WTC11 (cell line): ENCODE results near the gene KCNMA1. TPM values are rescaled to one million over a fixed set of nuclear protein-coding genes. Genes with fewer than 3 reads are reported as not detected.

Experiments
- ATAC-seq: fragments of 200-7000 bp; cut with Tn5 transposase; 2 replicates; pipeline ENCODE4 v1.10.0; 2021; ENCODE audit warnings: mild to moderate bottlenecking, moderate library complexity
- CTCF ChIA-PET: fragments of 300-600 bp; sonication (Branson Sonifier 250); formaldehyde crosslinking; loops from one replicate; lab custom pipeline; 2021; ENCODE audit warnings: antibody characterized with exemption; lab: Charles Lee
- POLR2A ChIA-PET: fragments of 350-600 bp; sonication (Branson Sonifier 250); formaldehyde crosslinking; loops from one replicate; lab custom pipeline; 2021; ENCODE audit warnings: antibody characterized with exemption; lab: Charles Lee
- DNase-seq: peaks from one replicate; pipeline ENCODE4 v3.0.0; 2021; ENCODE audit warnings: low spot score
- H3K27ac Mint-ChIP-seq: 2 replicates; pipeline ENCODE4 v1.8.0; 2021; ENCODE audit warnings: mixed read lengths
- H3K27me3 Mint-ChIP-seq: 2 replicates; pipeline ENCODE4 v1.8.0; 2021; ENCODE audit warnings: low read depth, mild to moderate bottlenecking, moderate library complexity, mixed read lengths
- H3K36me3 Mint-ChIP-seq: 2 replicates; pipeline ENCODE4 v1.8.0; 2021; ENCODE audit warnings: mixed read lengths
- H3K4me1 Mint-ChIP-seq: 2 replicates; pipeline ENCODE4 v1.8.0; 2022; ENCODE audit warnings: mixed read lengths
- H3K4me3 Mint-ChIP-seq: 2 replicates; pipeline ENCODE4 v1.8.0; 2021; ENCODE audit warnings: mild to moderate bottlenecking, moderate library complexity, mixed read lengths
- H3K9me3 Mint-ChIP-seq: 2 replicates; pipeline ENCODE4 v1.8.0; 2021; ENCODE audit warnings: mixed read lengths
- ETV6 ChIP-seq: sonication (generic); formaldehyde crosslinking; IDR thresholded peaks from 2 replicates; pipeline ENCODE4 v1.8.1; 2022; ENCODE audit warnings: mild to moderate bottlenecking, missing genetic modification reagents
- FOXP4 ChIP-seq: sonication (generic); formaldehyde crosslinking; IDR thresholded peaks from 2 replicates; pipeline ENCODE4 v1.8.0; 2022; ENCODE audit warnings: mild to moderate bottlenecking, missing genetic modification reagents
- GABPB1 ChIP-seq: sonication (generic); formaldehyde crosslinking; IDR thresholded peaks from 2 replicates; pipeline ENCODE4 v1.8.1; 2023; ENCODE audit warnings: mild to moderate bottlenecking, missing genetic modification reagents
- HMGA2 ChIP-seq: fragments of 250-450 bp; sonication (Bioruptor Pico); IDR thresholded peaks from 2 replicates; pipeline ENCODE4 v1.4.0; 2021; ENCODE audit warnings: mild to moderate bottlenecking, moderate library complexity
- MXD4 ChIP-seq: fragments of 250-450 bp; sonication (Bioruptor Pico); IDR thresholded peaks from 2 replicates; pipeline ENCODE4 v1.8.0; 2021; ENCODE audit warnings: mild to moderate bottlenecking, moderate library complexity, borderline replicate concordance
- NR1H2 ChIP-seq: sonication (generic); formaldehyde crosslinking; IDR thresholded peaks from 2 replicates; pipeline ENCODE4 v1.9.0; 2021; ENCODE audit warnings: mild to moderate bottlenecking, moderate library complexity, missing genetic modification reagents
- PRRX2 ChIP-seq: fragments of 250-450 bp; sonication (Bioruptor Pico); IDR thresholded peaks from 2 replicates; pipeline ENCODE4 v1.8.0; 2021; ENCODE audit warnings: mild to moderate bottlenecking
- TEAD4 ChIP-seq: sonication (generic); formaldehyde crosslinking; IDR thresholded peaks from 2 replicates; pipeline ENCODE4 v1.8.0; 2022; ENCODE audit warnings: mild to moderate bottlenecking, missing genetic modification reagents
- ZNF396 ChIP-seq: fragments of 250-450 bp; sonication (Bioruptor Pico); IDR thresholded peaks from 2 replicates; pipeline ENCODE4 v1.8.0; 2021; ENCODE audit warnings: mild to moderate bottlenecking, moderate library complexity, borderline replicate concordance
- ZNF416 ChIP-seq: fragments of 250-450 bp; sonication (Bioruptor Pico); IDR thresholded peaks from 2 replicates; pipeline ENCODE4 v1.9.0; 2021; ENCODE audit warnings: mild to moderate bottlenecking, inconsistent platforms
- total RNA-seq: library from RNA; stranded (reverse); gene quantifications from 3 replicates; pipeline ENCODE4 v1.2.3, GENCODE V29; 2021
- TF ChIP-seq, protein P1 (sequence below): sonication (generic); formaldehyde crosslinking; IDR thresholded peaks from 2 replicates; pipeline ENCODE4 v1.8.1; 2023; ENCODE audit warnings: mild to moderate bottlenecking, missing genetic modification reagents
- TF ChIP-seq, protein P2 (sequence below): sonication (generic); formaldehyde crosslinking; IDR thresholded peaks from 2 replicates; pipeline ENCODE4 v1.8.0; 2023; ENCODE audit warnings: missing genetic modification reagents, mild to moderate bottlenecking, borderline replicate concordance
- TF ChIP-seq, protein P3 (sequence below): sonication (generic); formaldehyde crosslinking; IDR thresholded peaks from 2 replicates; pipeline ENCODE4 v1.8.0; 2022; ENCODE audit warnings: mild to moderate bottlenecking, missing genetic modification reagents
- TF ChIP-seq, protein P4 (sequence below): fragments of 250-450 bp; sonication (Bioruptor Pico); IDR thresholded peaks from 2 replicates; pipeline ENCODE4 v1.9.0; 2021; ENCODE audit warnings: mild to moderate bottlenecking, borderline replicate concordance
- TF ChIP-seq, protein P5 (sequence below): sonication (generic); formaldehyde crosslinking; IDR thresholded peaks from 2 replicates; pipeline ENCODE4 v1.8.1; 2022; ENCODE audit warnings: low read depth, mild to moderate bottlenecking, moderate library complexity, missing genetic modification reagents, borderline replicate concordance

Gene KCNMA1
- total RNA-seq, 1 experiment from 2014 or later = 7.3 TPM

- no peak for DNase-seq
- H3K4me3 Mint-ChIP-seq = no peak overlapping the region
- POLR2A ChIA-PET = interaction anchor here (1.2 kb wide), 1 partner anchor 247 kb away, joined by 3 read pairs; no protein-coding TSS in a partner anchor
- CTCF ChIA-PET = interaction anchor here (1.3 kb wide), 1 partner anchor 31 kb away, joined by 3 read pairs; no protein-coding TSS in a partner anchor
- TF ChIP-seq ZNF416 (CRISPR knock-in tag) = no peak
- TF ChIP-seq, protein P1, sequence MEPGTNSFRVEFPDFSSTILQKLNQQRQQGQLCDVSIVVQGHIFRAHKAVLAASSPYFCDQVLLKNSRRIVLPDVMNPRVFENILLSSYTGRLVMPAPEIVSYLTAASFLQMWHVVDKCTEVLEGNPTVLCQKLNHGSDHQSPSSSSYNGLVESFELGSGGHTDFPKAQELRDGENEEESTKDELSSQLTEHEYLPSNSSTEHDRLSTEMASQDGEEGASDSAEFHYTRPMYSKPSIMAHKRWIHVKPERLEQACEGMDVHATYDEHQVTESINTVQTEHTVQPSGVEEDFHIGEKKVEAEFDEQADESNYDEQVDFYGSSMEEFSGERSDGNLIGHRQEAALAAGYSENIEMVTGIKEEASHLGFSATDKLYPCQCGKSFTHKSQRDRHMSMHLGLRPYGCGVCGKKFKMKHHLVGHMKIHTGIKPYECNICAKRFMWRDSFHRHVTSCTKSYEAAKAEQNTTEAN (CRISPR knock-in tag) = no peak
- TF ChIP-seq NR1H2 = no peak
- TF ChIP-seq ZNF396 (CRISPR knock-in tag) = no peak
- no peak for TF ChIP-seq MXD4 (CRISPR knock-in tag)
- no peak for TF ChIP-seq ETV6 (CRISPR knock-in tag)
- TF ChIP-seq, protein P2, sequence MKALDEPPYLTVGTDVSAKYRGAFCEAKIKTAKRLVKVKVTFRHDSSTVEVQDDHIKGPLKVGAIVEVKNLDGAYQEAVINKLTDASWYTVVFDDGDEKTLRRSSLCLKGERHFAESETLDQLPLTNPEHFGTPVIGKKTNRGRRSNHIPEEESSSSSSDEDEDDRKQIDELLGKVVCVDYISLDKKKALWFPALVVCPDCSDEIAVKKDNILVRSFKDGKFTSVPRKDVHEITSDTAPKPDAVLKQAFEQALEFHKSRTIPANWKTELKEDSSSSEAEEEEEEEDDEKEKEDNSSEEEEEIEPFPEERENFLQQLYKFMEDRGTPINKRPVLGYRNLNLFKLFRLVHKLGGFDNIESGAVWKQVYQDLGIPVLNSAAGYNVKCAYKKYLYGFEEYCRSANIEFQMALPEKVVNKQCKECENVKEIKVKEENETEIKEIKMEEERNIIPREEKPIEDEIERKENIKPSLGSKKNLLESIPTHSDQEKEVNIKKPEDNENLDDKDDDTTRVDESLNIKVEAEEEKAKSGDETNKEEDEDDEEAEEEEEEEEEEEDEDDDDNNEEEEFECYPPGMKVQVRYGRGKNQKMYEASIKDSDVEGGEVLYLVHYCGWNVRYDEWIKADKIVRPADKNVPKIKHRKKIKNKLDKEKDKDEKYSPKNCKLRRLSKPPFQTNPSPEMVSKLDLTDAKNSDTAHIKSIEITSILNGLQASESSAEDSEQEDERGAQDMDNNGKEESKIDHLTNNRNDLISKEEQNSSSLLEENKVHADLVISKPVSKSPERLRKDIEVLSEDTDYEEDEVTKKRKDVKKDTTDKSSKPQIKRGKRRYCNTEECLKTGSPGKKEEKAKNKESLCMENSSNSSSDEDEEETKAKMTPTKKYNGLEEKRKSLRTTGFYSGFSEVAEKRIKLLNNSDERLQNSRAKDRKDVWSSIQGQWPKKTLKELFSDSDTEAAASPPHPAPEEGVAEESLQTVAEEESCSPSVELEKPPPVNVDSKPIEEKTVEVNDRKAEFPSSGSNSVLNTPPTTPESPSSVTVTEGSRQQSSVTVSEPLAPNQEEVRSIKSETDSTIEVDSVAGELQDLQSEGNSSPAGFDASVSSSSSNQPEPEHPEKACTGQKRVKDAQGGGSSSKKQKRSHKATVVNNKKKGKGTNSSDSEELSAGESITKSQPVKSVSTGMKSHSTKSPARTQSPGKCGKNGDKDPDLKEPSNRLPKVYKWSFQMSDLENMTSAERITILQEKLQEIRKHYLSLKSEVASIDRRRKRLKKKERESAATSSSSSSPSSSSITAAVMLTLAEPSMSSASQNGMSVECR = no peak
- TF ChIP-seq TEAD4 (CRISPR knock-in tag) = no peak
- TF ChIP-seq FOXP4 (CRISPR knock-in tag) = no peak
- TF ChIP-seq, protein P3, sequence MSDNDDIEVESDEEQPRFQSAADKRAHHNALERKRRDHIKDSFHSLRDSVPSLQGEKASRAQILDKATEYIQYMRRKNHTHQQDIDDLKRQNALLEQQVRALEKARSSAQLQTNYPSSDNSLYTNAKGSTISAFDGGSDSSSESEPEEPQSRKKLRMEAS (CRISPR knock-in tag) = no peak
- TF ChIP-seq GABPB1 (CRISPR knock-in tag) = no peak
- H3K27me3 Mint-ChIP-seq = no peaks in the 10 kb centered on the region
- ATAC-seq = no peak
- H3K36me3 Mint-ChIP-seq = no peaks in the 10 kb centered on the region
- no peak overlapping the region for H3K27ac Mint-ChIP-seq
- no peaks in the 10 kb centered on the region for H3K9me3 Mint-ChIP-seq
- peaks cover 7% of the 10 kb centered on the region for H3K4me1 Mint-ChIP-seq
Observed at GRCh38 chr10:77463967-77464745, 173.5 kb downstream of the KCNMA1 start.

- Mint-ChIP-seq H3K27me3 (no peaks in the 10 kb centered on the region), H3K36me3 (no peaks in the 10 kb centered on the region), H3K4me3 (no peak overlapping the region), H3K9me3 (no peaks in the 10 kb centered on the region), H3K27ac (no peak overlapping the region), H3K4me1 (peaks cover 7% of the 10 kb centered on the region)
- DNase-seq (no peak), ATAC-seq (peak; percentile 80)
- ChIA-PET POLR2A (interaction anchor here (1.2 kb wide), 1 partner anchor 247 kb away, joined by 3 read pairs; no protein-coding TSS in a partner anchor), CTCF (interaction anchor here (1.3 kb wide), 1 partner anchor 31 kb away, joined by 3 read pairs; no protein-coding TSS in a partner anchor)
- TF ChIP-seq FOXP4 (CRISPR knock-in tag) (no peak), PRRX2 (CRISPR knock-in tag) (no peak), HMGA2 (CRISPR knock-in tag) (no peak), TEAD4 (CRISPR knock-in tag) (no peak), MXD4 (CRISPR knock-in tag) (no peak)
- TF ChIP-seq, protein P4, sequence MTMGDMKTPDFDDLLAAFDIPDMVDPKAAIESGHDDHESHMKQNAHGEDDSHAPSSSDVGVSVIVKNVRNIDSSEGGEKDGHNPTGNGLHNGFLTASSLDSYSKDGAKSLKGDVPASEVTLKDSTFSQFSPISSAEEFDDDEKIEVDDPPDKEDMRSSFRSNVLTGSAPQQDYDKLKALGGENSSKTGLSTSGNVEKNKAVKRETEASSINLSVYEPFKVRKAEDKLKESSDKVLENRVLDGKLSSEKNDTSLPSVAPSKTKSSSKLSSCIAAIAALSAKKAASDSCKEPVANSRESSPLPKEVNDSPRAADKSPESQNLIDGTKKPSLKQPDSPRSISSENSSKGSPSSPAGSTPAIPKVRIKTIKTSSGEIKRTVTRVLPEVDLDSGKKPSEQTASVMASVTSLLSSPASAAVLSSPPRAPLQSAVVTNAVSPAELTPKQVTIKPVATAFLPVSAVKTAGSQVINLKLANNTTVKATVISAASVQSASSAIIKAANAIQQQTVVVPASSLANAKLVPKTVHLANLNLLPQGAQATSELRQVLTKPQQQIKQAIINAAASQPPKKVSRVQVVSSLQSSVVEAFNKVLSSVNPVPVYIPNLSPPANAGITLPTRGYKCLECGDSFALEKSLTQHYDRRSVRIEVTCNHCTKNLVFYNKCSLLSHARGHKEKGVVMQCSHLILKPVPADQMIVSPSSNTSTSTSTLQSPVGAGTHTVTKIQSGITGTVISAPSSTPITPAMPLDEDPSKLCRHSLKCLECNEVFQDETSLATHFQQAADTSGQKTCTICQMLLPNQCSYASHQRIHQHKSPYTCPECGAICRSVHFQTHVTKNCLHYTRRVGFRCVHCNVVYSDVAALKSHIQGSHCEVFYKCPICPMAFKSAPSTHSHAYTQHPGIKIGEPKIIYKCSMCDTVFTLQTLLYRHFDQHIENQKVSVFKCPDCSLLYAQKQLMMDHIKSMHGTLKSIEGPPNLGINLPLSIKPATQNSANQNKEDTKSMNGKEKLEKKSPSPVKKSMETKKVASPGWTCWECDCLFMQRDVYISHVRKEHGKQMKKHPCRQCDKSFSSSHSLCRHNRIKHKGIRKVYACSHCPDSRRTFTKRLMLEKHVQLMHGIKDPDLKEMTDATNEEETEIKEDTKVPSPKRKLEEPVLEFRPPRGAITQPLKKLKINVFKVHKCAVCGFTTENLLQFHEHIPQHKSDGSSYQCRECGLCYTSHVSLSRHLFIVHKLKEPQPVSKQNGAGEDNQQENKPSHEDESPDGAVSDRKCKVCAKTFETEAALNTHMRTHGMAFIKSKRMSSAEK (CRISPR knock-in tag) = no peak
- TF ChIP-seq, protein P5, sequence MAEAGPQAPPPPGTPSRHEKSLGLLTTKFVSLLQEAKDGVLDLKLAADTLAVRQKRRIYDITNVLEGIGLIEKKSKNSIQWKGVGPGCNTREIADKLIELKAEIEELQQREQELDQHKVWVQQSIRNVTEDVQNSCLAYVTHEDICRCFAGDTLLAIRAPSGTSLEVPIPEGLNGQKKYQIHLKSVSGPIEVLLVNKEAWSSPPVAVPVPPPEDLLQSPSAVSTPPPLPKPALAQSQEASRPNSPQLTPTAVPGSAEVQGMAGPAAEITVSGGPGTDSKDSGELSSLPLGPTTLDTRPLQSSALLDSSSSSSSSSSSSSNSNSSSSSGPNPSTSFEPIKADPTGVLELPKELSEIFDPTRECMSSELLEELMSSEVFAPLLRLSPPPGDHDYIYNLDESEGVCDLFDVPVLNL (CRISPR knock-in tag) = no peak
Observed at GRCh38 chr10:77463499-77463898, 174.1 kb downstream of the KCNMA1 start.
